Activated T-cell treated with anti-CD3 and anti-CD28 coated beads, Interleukin-2, amount 50 U/mL, for 4 hours (primary cell): ENCODE results near the gene PDE4D. TPM values are rescaled to one million over a fixed set of nuclear protein-coding genes. Genes with fewer than 3 reads are reported as not detected.

Experiments used
- ATAC-seq, 2 donors: fragments of 200-7000 bp; cut with Tn5 transposase; one replicate each; pipeline ENCODE4 v1.10.0; 2021
- DNase-seq: peaks from one replicate; pipeline ENCODE4 v3.0.0-alpha.2; 2020
- H3K27me3 Mint-ChIP-seq: one replicate; pipeline ENCODE4 v1.8.0; 2021; ENCODE audit warnings: low read depth, mixed read lengths
- H3K36me3 Mint-ChIP-seq: one replicate; pipeline ENCODE4 v1.8.0; 2022; ENCODE audit warnings: mixed read lengths; ENCODE audit not compliant: insufficient read depth
- H3K4me1 Mint-ChIP-seq: one replicate; pipeline ENCODE4 v1.8.0; 2021; ENCODE audit warnings: low read depth, mixed read lengths
- H3K4me3 Mint-ChIP-seq: one replicate; pipeline ENCODE4 v1.8.0; 2021; ENCODE audit warnings: mild to moderate bottlenecking, moderate library complexity, mixed read lengths
- H3K9me3 Mint-ChIP-seq: one replicate; pipeline ENCODE4 v1.8.0; 2021; ENCODE audit warnings: mixed read lengths
- total RNA-seq, 3 donors: library from RNA; stranded (reverse); gene quantifications; one replicate each; pipeline ENCODE4 v1.2.1, GENCODE V29; 2021

PDE4D gene
- total RNA-seq, 3 donors from 2014 or later: 13.9 to 17.1 (median 16.7) TPM

DNA sequence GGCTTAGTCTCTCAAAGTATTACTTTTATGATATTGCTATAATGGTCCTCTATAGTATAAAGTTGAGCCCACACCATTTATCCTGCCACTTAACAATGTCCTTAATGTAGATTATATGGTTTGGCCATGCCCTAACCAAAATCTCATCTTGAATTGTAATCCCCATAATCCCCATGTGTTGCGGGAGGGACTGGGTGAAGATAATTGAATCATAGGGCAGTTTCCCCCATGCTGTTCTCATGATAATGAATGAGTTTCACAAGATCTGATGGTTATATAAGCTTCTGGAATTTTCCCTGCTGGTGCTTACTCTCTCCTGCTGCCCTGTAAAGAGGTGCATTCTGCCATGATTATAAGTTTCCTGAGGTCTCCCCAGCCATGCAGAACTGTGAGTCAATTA, 811.8 kb downstream of the PDE4D start:
- H3K27me3 Mint-ChIP-seq: no peaks in the 10 kb centered on the region
- H3K9me3 Mint-ChIP-seq: no peaks in the 10 kb centered on the region
- no peak for DNase-seq
- H3K4me3 Mint-ChIP-seq: no peak overlapping the region
- no peak for ATAC-seq
- no peaks in the 10 kb centered on the region for H3K4me1 Mint-ChIP-seq
- H3K36me3 Mint-ChIP-seq: no peaks in the 10 kb centered on the region

DNA sequence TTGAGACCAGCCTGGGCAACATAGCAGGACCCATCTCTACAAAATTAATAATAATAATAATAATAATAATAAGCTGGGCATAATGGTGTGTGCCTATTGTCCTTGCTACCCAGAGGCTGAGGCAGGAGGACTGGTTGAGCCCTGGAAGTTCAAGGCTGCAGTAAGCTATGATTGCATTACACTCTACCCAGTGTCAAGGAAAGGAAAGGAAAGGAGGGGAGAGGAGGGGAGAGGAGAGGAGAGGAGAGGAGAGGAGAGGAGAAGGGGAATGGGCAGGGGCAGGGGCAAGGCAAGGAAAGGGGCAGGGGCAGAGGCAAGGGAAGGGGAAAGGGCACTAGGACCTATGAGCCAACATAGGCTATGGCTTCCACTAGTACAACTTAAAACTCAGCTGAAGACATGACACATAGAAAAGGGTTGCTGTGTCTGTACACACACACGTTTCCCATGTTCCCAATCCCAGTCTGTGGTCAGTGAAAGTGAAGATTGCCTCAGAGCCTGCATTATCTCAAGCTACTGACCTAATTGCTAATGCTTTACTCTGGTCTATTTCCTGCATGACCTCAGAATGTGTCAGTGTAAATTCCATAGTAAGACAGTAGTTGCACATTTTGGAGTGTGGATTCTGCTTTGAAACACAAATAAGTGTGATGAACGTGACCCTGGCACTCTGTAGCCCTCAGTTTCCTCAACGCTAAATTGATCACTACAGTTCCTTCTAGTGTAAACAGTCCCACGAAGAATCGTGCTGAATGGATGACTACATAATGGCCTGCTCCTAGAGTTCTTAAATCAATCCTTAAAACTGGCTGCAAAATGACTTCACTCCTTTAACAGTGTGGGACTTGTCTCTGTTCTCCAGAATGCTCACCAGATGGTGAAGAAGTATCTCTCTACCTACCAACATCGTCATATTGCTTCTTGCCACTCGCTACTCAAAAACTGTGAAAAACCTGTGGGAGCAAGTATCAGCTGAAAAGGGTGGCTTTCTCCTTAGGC, 813.6 kb downstream of the PDE4D start:
- ATAC-seq: no peak
- H3K27me3 Mint-ChIP-seq: no peaks in the 10 kb centered on the region

GRCh38 chr5:59071755-59072549, 821.6 kb downstream of the PDE4D start:
- DNase-seq (no peak), ATAC-seq (no peak)
- Mint-ChIP-seq H3K4me3 (no peak overlapping the region), H3K27me3 (no peaks in the 10 kb centered on the region), H3K4me1 (no peaks in the 10 kb centered on the region), H3K36me3 (no peaks in the 10 kb centered on the region), H3K9me3 (no peaks in the 10 kb centered on the region)

More for the DNA sequence above, 813.6 kb downstream of the PDE4D start:
- Mint-ChIP-seq H3K9me3 (no peaks in the 10 kb centered on the region), H3K36me3 (no peaks in the 10 kb centered on the region), H3K4me3 (no peak overlapping the region), H3K4me1 (no peaks in the 10 kb centered on the region)
- DNase-seq: no peak

GRCh38 chr5:59069438-59070079, 824.0 kb downstream of the PDE4D start:
- H3K4me3 Mint-ChIP-seq: no peak overlapping the region
- no peaks in the 10 kb centered on the region for H3K27me3 Mint-ChIP-seq
- ATAC-seq (no peak), DNase-seq (no peak)
- no peaks in the 10 kb centered on the region for H3K4me1 Mint-ChIP-seq
- H3K9me3 Mint-ChIP-seq: no peaks in the 10 kb centered on the region
- H3K36me3 Mint-ChIP-seq: no peaks in the 10 kb centered on the region

GRCh38 chr5:59067956-59068656, 825.4 kb downstream of the PDE4D start:
- Mint-ChIP-seq H3K4me3 (no peak overlapping the region), H3K36me3 (no peaks in the 10 kb centered on the region), H3K27me3 (no peaks in the 10 kb centered on the region), H3K4me1 (no peaks in the 10 kb centered on the region), H3K9me3 (no peaks in the 10 kb centered on the region)
- DNase-seq (no peak), ATAC-seq (no peak)

GRCh38 chr5:59066367-59067163, 827.0 kb downstream of the PDE4D start:
- Mint-ChIP-seq H3K4me3 (no peak overlapping the region), H3K36me3 (no peaks in the 10 kb centered on the region), H3K27me3 (no peaks in the 10 kb centered on the region), H3K9me3 (no peaks in the 10 kb centered on the region), H3K4me1 (no peaks in the 10 kb centered on the region)
- DNase-seq: no peak
- no peak for ATAC-seq

DNA sequence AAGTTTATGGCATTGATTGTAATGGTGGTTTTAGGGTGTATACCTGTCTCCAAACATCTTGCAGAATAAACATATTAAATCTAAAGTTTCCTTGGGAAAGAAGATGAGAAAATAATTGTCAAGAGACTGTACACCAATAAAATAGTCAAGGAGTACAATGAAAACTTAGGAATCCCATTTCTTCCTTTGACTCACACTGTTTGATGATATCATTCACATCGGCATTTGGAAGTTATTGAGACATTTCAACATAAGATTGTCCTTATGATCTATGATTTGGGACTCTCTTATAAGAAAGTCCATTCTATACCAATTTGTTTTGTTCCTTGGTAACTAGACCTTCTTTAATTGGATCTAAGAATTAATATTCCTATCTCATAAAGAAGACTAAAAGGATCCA, 828.0 kb downstream of the PDE4D start:
- DNase-seq (no peak), ATAC-seq (no peak)
- no peaks in the 10 kb centered on the region for H3K36me3 Mint-ChIP-seq
- no peaks in the 10 kb centered on the region for H3K9me3 Mint-ChIP-seq
- no peaks in the 10 kb centered on the region for H3K27me3 Mint-ChIP-seq
- no peak overlapping the region for H3K4me3 Mint-ChIP-seq
- no peaks in the 10 kb centered on the region for H3K4me1 Mint-ChIP-seq

- Mint-ChIP-seq H3K36me3 (no peaks in the 10 kb centered on the region), H3K9me3 (no peaks in the 10 kb centered on the region), H3K4me3 (no peak overlapping the region), H3K27me3 (no peaks in the 10 kb centered on the region), H3K4me1 (no peaks in the 10 kb centered on the region)
- no peak for DNase-seq
- no peak for ATAC-seq
Measured at GRCh38 chr5:59064293-59064692, 829.2 kb downstream of the PDE4D start.

DNA sequence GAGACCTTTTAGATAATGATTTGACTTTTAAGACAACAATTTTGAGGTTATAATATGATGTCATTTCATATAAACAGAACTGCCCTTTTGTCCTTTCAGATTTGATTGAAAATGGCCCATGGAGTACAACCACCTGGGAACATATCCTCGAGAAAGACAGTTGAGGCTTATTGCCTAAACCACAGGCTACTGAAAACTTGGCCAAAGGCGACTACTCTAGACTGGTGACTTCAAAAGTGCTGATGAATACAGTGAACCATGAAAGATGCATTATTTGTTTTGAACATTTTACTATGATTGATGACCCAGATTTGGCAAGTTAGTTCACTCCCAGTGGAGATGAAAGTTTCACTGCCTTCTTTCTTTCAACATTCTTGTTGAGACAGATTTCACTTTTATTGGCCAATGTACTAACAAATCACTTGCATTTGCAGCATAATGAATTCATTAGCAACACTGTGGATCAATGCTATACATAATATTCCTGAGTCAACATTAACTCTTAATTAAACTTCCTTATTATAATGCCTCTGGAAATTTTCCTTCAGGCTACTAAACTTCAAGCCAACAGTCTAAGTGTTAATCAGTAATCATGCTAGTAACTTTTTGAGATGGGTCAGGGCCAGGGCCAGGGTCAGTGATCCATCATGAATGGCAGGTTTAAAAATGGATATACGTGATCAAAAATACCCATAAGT, 830.4 kb downstream of the PDE4D start:
- no peak for DNase-seq
- H3K4me1 Mint-ChIP-seq: no peaks in the 10 kb centered on the region
- no peak overlapping the region for H3K4me3 Mint-ChIP-seq
- no peaks in the 10 kb centered on the region for H3K36me3 Mint-ChIP-seq
- no peaks in the 10 kb centered on the region for H3K27me3 Mint-ChIP-seq
- no peaks in the 10 kb centered on the region for H3K9me3 Mint-ChIP-seq
- no peak for ATAC-seq

GRCh38 chr5:59061377-59061776, 832.1 kb downstream of the PDE4D start:
- no peaks in the 10 kb centered on the region for H3K36me3 Mint-ChIP-seq
- no peaks in the 10 kb centered on the region for H3K9me3 Mint-ChIP-seq
- DNase-seq (no peak), ATAC-seq (no peak)
- H3K4me3 Mint-ChIP-seq: no peak overlapping the region
- H3K4me1 Mint-ChIP-seq: no peaks in the 10 kb centered on the region
- H3K27me3 Mint-ChIP-seq: no peaks in the 10 kb centered on the region

DNA sequence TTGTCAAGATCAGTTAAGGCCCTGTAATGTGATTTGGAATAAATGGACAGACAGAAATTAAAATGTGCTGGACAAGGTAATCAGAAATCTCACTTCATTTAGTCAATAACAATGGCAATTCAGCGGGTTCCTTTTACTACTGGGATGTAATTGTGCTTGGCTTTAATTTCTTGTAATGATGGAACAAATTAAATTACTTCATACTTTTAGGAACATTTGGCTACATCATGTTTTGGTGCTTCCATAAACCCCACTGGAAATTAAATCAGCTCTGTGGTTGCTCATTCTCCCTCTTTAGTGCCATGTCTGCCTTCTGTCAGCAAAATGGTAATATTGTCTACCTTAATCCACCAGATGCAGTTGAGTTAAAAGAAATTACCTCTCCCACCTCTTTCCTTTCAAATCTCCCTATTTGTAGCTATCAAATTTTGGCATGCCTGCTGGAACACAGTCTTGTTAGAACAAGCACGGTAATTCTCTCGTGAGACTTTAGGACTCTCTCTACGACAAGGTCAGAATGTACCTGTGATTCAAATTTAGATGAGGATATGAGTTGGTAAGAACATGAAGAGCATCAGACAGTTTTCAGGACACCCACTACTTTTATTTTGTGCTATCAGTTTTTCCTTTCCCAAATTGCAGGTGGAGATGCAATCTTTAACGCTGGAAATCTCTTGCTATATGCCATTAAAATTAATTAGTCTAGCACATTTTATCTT, 834.4 kb downstream of the PDE4D start:
- no peaks in the 10 kb centered on the region for H3K9me3 Mint-ChIP-seq
- H3K4me1 Mint-ChIP-seq: no peaks in the 10 kb centered on the region
- ATAC-seq (no peak), DNase-seq (no peak)
- peaks cover 3% of the 10 kb centered on the region for H3K27me3 Mint-ChIP-seq
- H3K36me3 Mint-ChIP-seq: no peaks in the 10 kb centered on the region
- no peak overlapping the region for H3K4me3 Mint-ChIP-seq

GRCh38 chr5:59058237-59058636, 835.3 kb downstream of the PDE4D start:
- DNase-seq (no peak), ATAC-seq (no peak)
- Mint-ChIP-seq H3K4me3 (no peak overlapping the region), H3K27me3 (peaks cover 3% of the 10 kb centered on the region), H3K36me3 (no peaks in the 10 kb centered on the region), H3K4me1 (no peaks in the 10 kb centered on the region), H3K9me3 (no peaks in the 10 kb centered on the region)
